Peyer's patch (tissue), 4 donors: ENCODE data around the gene PDE4B.

Experiments used
- CTCF ChIP-seq, 6 experiments: fragments of 450-650 bp in 4 of 6; fragments of 200-600 bp in 2 of 6; sonication (generic) in 1 of 6; IDR thresholded peaks; one replicate each; pipeline ENCODE4 v1.5.1; 2017 to 2019; ENCODE audit warnings: antibody characterized with exemption in 6 of 6, mild to moderate bottlenecking in 3 of 6, moderate library complexity in 1 of 6
- POLR2A ChIP-seq, 2 donors: fragments of 450-650 bp; IDR thresholded peaks; one replicate each; pipeline ENCODE4 v1.5.1; 2017; ENCODE audit warnings: antibody characterized with exemption in 2 of 2, mild to moderate bottlenecking in 2 of 2, moderate library complexity in 2 of 2

- no peak for TF ChIP-seq CTCF (IDR thresholded peaks at IDR 0.05)
- no peak for TF ChIP-seq POLR2A (IDR thresholded peaks at IDR 0.05)
Observed at GRCh38 chr1:66383168-66383567, 590.5 kb downstream of the PDE4B start.
